Transverse colon (tissue), 4 donors: ENCODE measurements around the gene SBF2.

Experiments used
- POLR2AphosphoS5 ChIP-seq, 3 donors: sonication (generic); formaldehyde crosslinking; IDR thresholded peaks; one replicate each; pipeline ENCODE4 v1.6.1; 2016; ENCODE audit warnings: antibody characterized with exemption in 3 of 3
- TF ChIP-seq, protein P1 (sequence below), 5 experiments: fragments of 200-600 bp in 3 of 5; fragments of 450-650 bp in 2 of 5; sonication (generic) in 3 of 5; IDR thresholded peaks; 1 replicate in 2 of 5; 2 replicates in 3 of 5; pipeline ENCODE4 v1.5.1; 2016 to 2017; ENCODE audit warnings: antibody characterized with exemption in 5 of 5, inconsistent platforms in 3 of 5, mild to moderate bottlenecking in 2 of 5, moderate library complexity in 1 of 5

DNA sequence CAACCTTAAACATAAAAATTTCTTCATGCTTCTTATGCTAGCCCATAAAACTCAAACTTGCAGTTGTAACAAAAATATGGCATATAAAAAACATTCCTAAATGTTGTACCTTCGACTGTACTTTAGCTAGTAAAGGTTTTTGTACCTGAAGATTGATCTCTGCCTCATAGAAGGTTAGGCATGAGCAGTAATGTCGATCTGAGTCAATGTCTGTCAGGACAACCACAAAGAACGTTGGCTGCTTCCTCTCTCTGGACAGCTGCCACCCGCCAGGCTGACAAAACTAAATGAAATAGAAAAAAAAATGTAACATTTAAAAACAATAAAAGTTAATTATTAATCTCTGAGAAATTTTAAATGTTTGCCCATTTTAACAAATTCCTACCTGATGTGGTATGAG is 251.3 kb downstream of the SBF2 start:
- TF ChIP-seq POLR2AphosphoS5 (IDR thresholded peaks at IDR 0.05), result no peak
- TF ChIP-seq, protein P1, sequence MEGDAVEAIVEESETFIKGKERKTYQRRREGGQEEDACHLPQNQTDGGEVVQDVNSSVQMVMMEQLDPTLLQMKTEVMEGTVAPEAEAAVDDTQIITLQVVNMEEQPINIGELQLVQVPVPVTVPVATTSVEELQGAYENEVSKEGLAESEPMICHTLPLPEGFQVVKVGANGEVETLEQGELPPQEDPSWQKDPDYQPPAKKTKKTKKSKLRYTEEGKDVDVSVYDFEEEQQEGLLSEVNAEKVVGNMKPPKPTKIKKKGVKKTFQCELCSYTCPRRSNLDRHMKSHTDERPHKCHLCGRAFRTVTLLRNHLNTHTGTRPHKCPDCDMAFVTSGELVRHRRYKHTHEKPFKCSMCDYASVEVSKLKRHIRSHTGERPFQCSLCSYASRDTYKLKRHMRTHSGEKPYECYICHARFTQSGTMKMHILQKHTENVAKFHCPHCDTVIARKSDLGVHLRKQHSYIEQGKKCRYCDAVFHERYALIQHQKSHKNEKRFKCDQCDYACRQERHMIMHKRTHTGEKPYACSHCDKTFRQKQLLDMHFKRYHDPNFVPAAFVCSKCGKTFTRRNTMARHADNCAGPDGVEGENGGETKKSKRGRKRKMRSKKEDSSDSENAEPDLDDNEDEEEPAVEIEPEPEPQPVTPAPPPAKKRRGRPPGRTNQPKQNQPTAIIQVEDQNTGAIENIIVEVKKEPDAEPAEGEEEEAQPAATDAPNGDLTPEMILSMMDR (IDR thresholded peaks at IDR 0.05), result no peak
